Neural cell (in vitro differentiated cells): ENCODE measurements around the gene HAUS3. TPM values are rescaled to one million over a fixed set of nuclear protein-coding genes. Genes with fewer than 3 reads are reported as not detected.

ENCODE experiments used
- H2AFZ ChIP-seq: fragments of 200-600, 300-800 bp; sonication (generic), shearing (Covaris generic); 2 replicates; pipeline ENCODE4 v1.6.0; 2014; ENCODE audit warnings: low read depth, mild to moderate bottlenecking, antibody characterized with exemption, low read length, moderate library complexity
- H3F3A ChIP-seq: fragments of 200-600 bp; shearing (Covaris generic); 2 replicates; pipeline ENCODE4 v1.6.1; 2016; ENCODE audit warnings: mild to moderate bottlenecking, moderate library complexity, mixed read lengths, antibody characterized with exemption, low read length; ENCODE audit not compliant: insufficient read depth, poor library complexity, severe bottlenecking
- H3K27ac ChIP-seq: fragments of 200-600, 300-800 bp; sonication (generic), shearing (Covaris generic); 2 replicates; pipeline ENCODE4 v1.5.1; 2014; ENCODE audit warnings: mild to moderate bottlenecking, low read length, moderate library complexity
- H3K27me3 ChIP-seq: fragments of 300-800, 200-600 bp; sonication (generic), shearing (Covaris generic); 2 replicates; pipeline ENCODE4 v1.6.0; 2014; ENCODE audit warnings: mild to moderate bottlenecking, low read depth, low read length, moderate library complexity; ENCODE audit not compliant: insufficient read depth
- H3K36me3 ChIP-seq: fragments of 300-800, 200-600 bp; sonication (generic), shearing (Covaris generic); 2 replicates; pipeline ENCODE4 v1.5.1; 2014; ENCODE audit warnings: mild to moderate bottlenecking, antibody characterized with exemption, low read length, moderate library complexity; ENCODE audit not compliant: insufficient read depth
- H3K4me2 ChIP-seq: fragments of 300-800, 200-600 bp; sonication (generic), shearing (Covaris generic); 2 replicates; pipeline ENCODE4 v1.6.0; 2014; ENCODE audit warnings: mild to moderate bottlenecking, low read length
- H3K4me3 ChIP-seq: fragments of 300-800, 200-600 bp; sonication (generic), shearing (Covaris generic); 2 replicates; pipeline ENCODE4 v1.5.1; 2014; ENCODE audit warnings: mild to moderate bottlenecking, low read length, moderate library complexity
- H3K79me2 ChIP-seq: fragments of 200-600 bp; shearing (Covaris generic); replicated peaks from 2 replicates; pipeline ENCODE4 v1.6.0; 2014; ENCODE audit warnings: mild to moderate bottlenecking, low read length, moderate library complexity; ENCODE audit not compliant: insufficient read depth
- H3K9ac ChIP-seq: fragments of 300-800, 200-600 bp; sonication (generic), shearing (Covaris generic); 2 replicates; pipeline ENCODE4 v1.6.1; 2016; ENCODE audit warnings: mild to moderate bottlenecking, low read length, mixed read lengths
- H3K9me2 ChIP-seq: fragments of 200-600 bp; shearing (Covaris generic); 2 replicates; pipeline ENCODE4 v1.6.1; 2016; ENCODE audit warnings: mild to moderate bottlenecking, low read length, mixed read lengths; ENCODE audit not compliant: insufficient read depth
- H3K9me3 ChIP-seq: fragments of 200-600, 300-800 bp; sonication (generic), shearing (Covaris generic); 2 replicates; pipeline ENCODE4 v1.6.1; 2016; ENCODE audit warnings: mild to moderate bottlenecking, mixed run types, low read length, moderate library complexity, mixed read lengths
- H4K20me1 ChIP-seq: fragments of 200-600 bp; shearing (Covaris generic); 2 replicates; pipeline ENCODE4 v1.6.1; 2016; ENCODE audit warnings: mild to moderate bottlenecking, mixed run types; ENCODE audit not compliant: insufficient read depth
- CTCF ChIP-seq: fragments of 450-650 bp; IDR thresholded peaks from 2 replicates; pipeline ENCODE4 v1.5.1; 2014; ENCODE audit warnings: antibody characterized with exemption, mild to moderate bottlenecking, moderate library complexity; ENCODE audit not compliant: poor library complexity, severe bottlenecking
- EP300 ChIP-seq: fragments of 450-650 bp; conservative IDR thresholded peaks from 2 replicates; pipeline ENCODE4 v1.6.1; 2014; ENCODE audit warnings: antibody characterized with exemption, mild to moderate bottlenecking, moderate library complexity; ENCODE audit not compliant: poor library complexity, severe bottlenecking
- EZH2 ChIP-seq: fragments of 200-600, 300-800 bp; shearing (Covaris generic), sonication (generic); IDR thresholded peaks from 2 replicates; pipeline ENCODE4 v1.6.1; 2014; ENCODE audit warnings: antibody characterized with exemption, low read length, borderline replicate concordance, mild to moderate bottlenecking; ENCODE audit not compliant: insufficient read depth, poor library complexity, severe bottlenecking
- MXI1 ChIP-seq: fragments of 450-650 bp; conservative IDR thresholded peaks from 2 replicates; pipeline ENCODE4 v1.6.1; 2014; ENCODE audit warnings: antibody characterized with exemption, mild to moderate bottlenecking; ENCODE audit not compliant: poor library complexity, severe bottlenecking
- POLR2AphosphoS5 ChIP-seq: IDR thresholded peaks from 2 replicates; pipeline ENCODE4 v1.6.1; 2012
- RAD21 ChIP-seq: fragments of 450-650 bp; conservative IDR thresholded peaks from 2 replicates; pipeline ENCODE4 v1.6.1; 2014; ENCODE audit warnings: antibody characterized with exemption, mild to moderate bottlenecking, moderate library complexity
- REST ChIP-seq: IDR thresholded peaks from 2 replicates; pipeline ENCODE4 v1.6.1; 2012; ENCODE audit warnings: borderline replicate concordance
- SMC3 ChIP-seq: fragments of 450-650 bp; conservative IDR thresholded peaks from 2 replicates; pipeline ENCODE4 v1.6.1; 2014; ENCODE audit warnings: antibody characterized with exemption, mild to moderate bottlenecking, moderate library complexity; ENCODE audit not compliant: poor library complexity
- TAF1 ChIP-seq: IDR thresholded peaks from 2 replicates; pipeline ENCODE4 v1.6.1; 2012; ENCODE audit warnings: low read depth
- polyA plus RNA-seq: library from polyadenylated mRNA; depleted of rRNA; stranded (reverse); fragments of >200 nt; gene quantifications from 2 replicates; pipeline ENCODE4 v1.2.3, GENCODE V29; 2014

HAUS3 gene
- polyA plus RNA-seq, 1 donor from 2014 or later, result 34.2 TPM

- H3K9me3 ChIP-seq, result no peaks in the 10 kb centered on the region
- H3K9me2 ChIP-seq, result no peaks in the 10 kb centered on the region
- H3K79me2 ChIP-seq, result no peaks in the 10 kb centered on the region
- no peak overlapping the region for H2AFZ ChIP-seq
- H3K9ac ChIP-seq, result no peak overlapping the region
- no peaks in the 10 kb centered on the region for H4K20me1 ChIP-seq
- no peak for TF ChIP-seq EZH2
- no peak for TF ChIP-seq TAF1
- no peak for TF ChIP-seq MXI1
- TF ChIP-seq CTCF, result no peak
- no peak overlapping the region for H3K4me3 ChIP-seq
- no peak overlapping the region for H3K27ac ChIP-seq
- no peaks in the 10 kb centered on the region for H3F3A ChIP-seq
- no peak overlapping the region for H3K4me2 ChIP-seq
- H3K36me3 ChIP-seq, result no peaks in the 10 kb centered on the region
- no peaks in the 10 kb centered on the region for H3K27me3 ChIP-seq
These were observed 48.6 kb downstream of the HAUS3 start for GRCh38 chr4:2193326-2193725.

- H3F3A ChIP-seq, result no peaks in the 10 kb centered on the region
- no peak overlapping the region for H2AFZ ChIP-seq
- H3K9ac ChIP-seq, result no peak overlapping the region
These were observed 55.1 kb downstream of the HAUS3 start for GRCh38 chr4:2186865-2187172.

More at GRCh38 chr4:2186865-2187172, 55.1 kb downstream of the HAUS3 start:
- H3K9me3 ChIP-seq, result peaks cover 10% of the 10 kb centered on the region
- no peaks in the 10 kb centered on the region for H3K79me2 ChIP-seq
- TF ChIP-seq RAD21, result no peak
- no peak for TF ChIP-seq EZH2
- no peak for TF ChIP-seq POLR2AphosphoS5
- TF ChIP-seq CTCF, result no peak
- no peak for TF ChIP-seq EP300
- TF ChIP-seq REST, result no peak
- no peak for TF ChIP-seq SMC3
- no peak for TF ChIP-seq MXI1
- TF ChIP-seq TAF1, result no peak
- H4K20me1 ChIP-seq, result no peaks in the 10 kb centered on the region
- no peak overlapping the region for H3K27ac ChIP-seq
- H3K4me3 ChIP-seq, result no peak overlapping the region
- no peaks in the 10 kb centered on the region for H3K36me3 ChIP-seq
- no peaks in the 10 kb centered on the region for H3K27me3 ChIP-seq
- H3K9me2 ChIP-seq, result no peaks in the 10 kb centered on the region
- no peak overlapping the region for H3K4me2 ChIP-seq
